Vagina (tissue), 2 donors: ENCODE data around the gene ARL8B.

ENCODE experiments used
- CTCF ChIP-seq, 3 experiments: fragments of 450-650 bp in 2 of 3; fragments of 200-600 bp in 1 of 3; sonication (generic) in 1 of 3; IDR thresholded peaks; one replicate each; pipeline ENCODE4 v1.5.1; 2017 to 2019; ENCODE audit warnings: antibody characterized with exemption in 3 of 3, mild to moderate bottlenecking in 2 of 3, moderate library complexity in 2 of 3
- POLR2AphosphoS5 ChIP-seq, 2 donors: sonication (generic); formaldehyde crosslinking; IDR thresholded peaks; one replicate each; pipeline ENCODE4 v1.9.0; 2017; ENCODE audit warnings: antibody characterized with exemption in 2 of 2, mild to moderate bottlenecking in 2 of 2, low read depth in 1 of 2; ENCODE audit not compliant: insufficient read depth in 1 of 2

- TF ChIP-seq CTCF (IDR thresholded peaks at IDR 0.05), result no peak
- TF ChIP-seq POLR2AphosphoS5 (IDR thresholded peaks at IDR 0.05; ENCODE audit: insufficient read depth in 1 of 2, low read depth in 1 of 2), result no peak
Measured at GRCh38 chr3:5098346-5098745, 23.7 kb upstream of the ARL8B start.
